ENCODE measurements around the gene ZC3H18. TPM values are rescaled to one million over a fixed set of nuclear protein-coding genes. Genes with fewer than 3 reads are reported as not detected.
"Not testable (repeated sequence)": the region's sequence is repeated elsewhere in the genome, so short reads cannot be mapped to it uniquely, and the experiment has no call there.

The ZC3H18 gene
- total RNA-seq, 3 donors from 2014 or later, result 37.4 to 54.8 (median 48.1) TPM

GRCh38 chr16:88665148-88665547, 94.9 kb downstream of the ZC3H18 start:
- H3K9me3 ChIP-seq, result no peaks in the 10 kb centered on the region
- no peak overlapping the region for H3K4me3 ChIP-seq
- ATAC-seq (no peak), DNase-seq (no peak)
- H3K36me3 ChIP-seq (ENCODE audit: low read depth), result no peaks in the 10 kb centered on the region
- intact Hi-C loops (cut with DNase I, micrococcal nuclease), result no loop called here
- peaks cover 7% of the 10 kb centered on the region for H3K4me1 ChIP-seq (ENCODE audit: low read depth)
- TF ChIP-seq CTCF (IDR thresholded peaks at IDR 0.05), result no peak

GRCh38 chr16:88665570-88665969, 95.4 kb downstream of the ZC3H18 start:
- intact Hi-C loops (cut with DNase I, micrococcal nuclease), result no loop called here
- DNase-seq (no peak), ATAC-seq (no peak)
- TF ChIP-seq CTCF (IDR thresholded peaks at IDR 0.05), result no peak
- no peaks in the 10 kb centered on the region for H3K36me3 ChIP-seq (ENCODE audit: low read depth)
- H3K4me3 ChIP-seq, result no peak overlapping the region
- H3K9me3 ChIP-seq, result no peaks in the 10 kb centered on the region
- H3K4me1 ChIP-seq (ENCODE audit: low read depth), result peaks cover 7% of the 10 kb centered on the region

- H3K9me3 ChIP-seq, result no peaks in the 10 kb centered on the region
- TF ChIP-seq CTCF (IDR thresholded peaks at IDR 0.05), result no peak
- peaks cover 3% of the 10 kb centered on the region for H3K4me1 ChIP-seq (ENCODE audit: low read depth)
- no peak for ATAC-seq
- DNase-seq, result no peak
- intact Hi-C loops (cut with DNase I, micrococcal nuclease), result no loop called here
- no peak overlapping the region for H3K4me3 ChIP-seq
- H3K36me3 ChIP-seq (ENCODE audit: low read depth), result no peaks in the 10 kb centered on the region
Observed at GRCh38 chr16:88667461-88667860, 97.3 kb downstream of the ZC3H18 start.

- H3K9me3 ChIP-seq; ATAC-seq; H3K36me3 ChIP-seq (ENCODE audit: low read depth); intact Hi-C loops (cut with DNase I, micrococcal nuclease); H3K4me3 ChIP-seq; DNase-seq; H3K4me1 ChIP-seq (ENCODE audit: low read depth): not testable (repeated sequence)
Observed at GRCh38 chr16:88669493-88669892, 99.3 kb downstream of the ZC3H18 start.

GRCh38 chr16:88669980-88670379, 99.8 kb downstream of the ZC3H18 start:
- no peaks in the 10 kb centered on the region for H3K4me1 ChIP-seq (ENCODE audit: low read depth)
- TF ChIP-seq CTCF (IDR thresholded peaks at IDR 0.05), result no peak
- H3K9me3 ChIP-seq, result no peaks in the 10 kb centered on the region
- intact Hi-C loops (cut with DNase I, micrococcal nuclease), result no loop called here
- H3K36me3 ChIP-seq (ENCODE audit: low read depth), result no peaks in the 10 kb centered on the region
- no peak overlapping the region for H3K4me3 ChIP-seq
- ATAC-seq, result no peak
- no peak for DNase-seq

- no peak for TF ChIP-seq CTCF (IDR thresholded peaks at IDR 0.05)
- no peak for DNase-seq
- H3K4me1 ChIP-seq (ENCODE audit: low read depth), result no peaks in the 10 kb centered on the region
- intact Hi-C loops (cut with DNase I, micrococcal nuclease), result no loop called here
- no peak overlapping the region for H3K4me3 ChIP-seq
- H3K9me3 ChIP-seq, result no peaks in the 10 kb centered on the region
- no peaks in the 10 kb centered on the region for H3K36me3 ChIP-seq (ENCODE audit: low read depth)
- ATAC-seq, result no peak
Observed at GRCh38 chr16:88671806-88672205, 101.6 kb downstream of the ZC3H18 start.
